Astrocyte of the spinal cord (primary cell): ENCODE measurements around the gene APBA2.

Experiments used
- DNase-seq: peaks from one replicate; pipeline ENCODE4 v3.0.0; 2011; ENCODE audit warnings: low read depth, low spot score
- H3K4me3 ChIP-seq: 2 replicates; pipeline ENCODE4 v1.5.1; 2011; ENCODE audit warnings: low read depth, mild to moderate bottlenecking, low read length, moderate library complexity
- in situ Hi-C: cut with HindIII; loops from 2 replicates; pipeline ENCODE4 v1.10.0; 2017; ENCODE audit warnings: low sequenced_read_pairs
- TF ChIP-seq, protein P1 (sequence below): IDR thresholded peaks from 2 replicates; pipeline ENCODE4 v1.5.1; 2012; ENCODE audit warnings: low read depth, mild to moderate bottlenecking, low read length, inconsistent platforms

The APBA2 gene

DNA sequence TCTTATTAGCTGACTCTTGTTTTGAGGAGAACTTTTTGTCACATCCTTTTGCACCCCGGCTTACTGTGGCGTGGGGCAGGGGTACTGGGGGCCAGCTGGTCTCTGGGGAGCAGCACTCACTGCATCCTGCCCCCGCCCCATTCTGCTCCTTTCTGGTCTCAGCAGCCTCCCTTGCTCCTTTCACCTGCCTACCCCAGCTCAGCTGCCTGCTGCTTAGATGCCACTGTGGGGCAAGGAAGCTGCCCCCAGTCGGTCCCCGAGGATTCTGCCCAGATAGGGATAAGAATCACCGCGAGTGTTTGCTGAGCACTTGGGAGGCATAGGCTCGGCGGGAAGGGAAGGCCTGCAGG lies 32.0 kb downstream of the APBA2 start:
- TF ChIP-seq, protein P1, sequence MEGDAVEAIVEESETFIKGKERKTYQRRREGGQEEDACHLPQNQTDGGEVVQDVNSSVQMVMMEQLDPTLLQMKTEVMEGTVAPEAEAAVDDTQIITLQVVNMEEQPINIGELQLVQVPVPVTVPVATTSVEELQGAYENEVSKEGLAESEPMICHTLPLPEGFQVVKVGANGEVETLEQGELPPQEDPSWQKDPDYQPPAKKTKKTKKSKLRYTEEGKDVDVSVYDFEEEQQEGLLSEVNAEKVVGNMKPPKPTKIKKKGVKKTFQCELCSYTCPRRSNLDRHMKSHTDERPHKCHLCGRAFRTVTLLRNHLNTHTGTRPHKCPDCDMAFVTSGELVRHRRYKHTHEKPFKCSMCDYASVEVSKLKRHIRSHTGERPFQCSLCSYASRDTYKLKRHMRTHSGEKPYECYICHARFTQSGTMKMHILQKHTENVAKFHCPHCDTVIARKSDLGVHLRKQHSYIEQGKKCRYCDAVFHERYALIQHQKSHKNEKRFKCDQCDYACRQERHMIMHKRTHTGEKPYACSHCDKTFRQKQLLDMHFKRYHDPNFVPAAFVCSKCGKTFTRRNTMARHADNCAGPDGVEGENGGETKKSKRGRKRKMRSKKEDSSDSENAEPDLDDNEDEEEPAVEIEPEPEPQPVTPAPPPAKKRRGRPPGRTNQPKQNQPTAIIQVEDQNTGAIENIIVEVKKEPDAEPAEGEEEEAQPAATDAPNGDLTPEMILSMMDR, result no peak
- in situ Hi-C loops, result no loop called here

DNA sequence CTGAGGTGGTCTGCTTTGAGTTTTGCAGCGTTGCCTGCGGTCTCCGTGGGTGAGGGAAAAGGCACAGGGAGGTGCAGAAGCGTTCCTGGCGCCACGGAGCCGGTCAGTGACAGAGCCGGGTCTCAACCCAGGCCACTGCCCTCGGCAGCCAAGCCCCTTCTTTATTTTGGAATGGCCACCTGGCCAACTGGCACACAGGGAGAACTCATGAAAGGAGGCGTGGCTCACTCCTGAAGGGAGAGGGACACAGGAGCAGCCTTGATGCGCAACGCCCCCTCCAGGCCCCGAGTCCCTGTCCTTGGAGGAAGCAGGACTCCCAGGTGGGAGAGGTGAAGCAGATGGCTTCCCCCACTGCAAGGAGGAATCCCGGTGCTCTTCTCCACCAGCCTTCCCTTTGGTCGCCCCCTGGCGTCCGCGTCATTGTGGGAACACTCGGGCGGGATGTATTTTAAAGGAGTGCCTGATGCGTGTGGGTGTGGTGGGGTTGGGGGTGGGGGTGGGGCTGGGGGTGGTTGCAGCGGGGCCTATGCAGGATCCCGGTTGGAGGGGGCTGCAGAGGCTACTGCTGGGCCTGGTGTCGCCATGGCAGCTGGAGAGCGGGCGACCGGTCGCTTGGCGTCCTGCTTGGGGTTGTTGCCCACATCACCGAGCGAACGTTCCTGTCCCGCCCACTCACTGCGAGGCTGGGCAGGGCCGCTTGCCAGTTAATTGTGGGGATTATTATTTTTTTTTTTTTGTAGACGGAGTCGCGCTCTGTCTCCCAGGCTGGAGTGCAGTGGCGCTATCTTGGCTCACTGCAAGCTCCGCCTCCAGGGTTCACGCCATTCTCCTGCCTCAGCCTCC lies 32.6 kb downstream of the APBA2 start:
- no peak for DNase-seq
- TF ChIP-seq, protein P1, result peak; percentile 9
- in situ Hi-C loops, result no loop called here
- no peak overlapping the region for H3K4me3 ChIP-seq

More for the DNA sequence above, 32.0 kb downstream of the APBA2 start:
- no peak overlapping the region for H3K4me3 ChIP-seq
- DNase-seq, result no peak

DNA sequence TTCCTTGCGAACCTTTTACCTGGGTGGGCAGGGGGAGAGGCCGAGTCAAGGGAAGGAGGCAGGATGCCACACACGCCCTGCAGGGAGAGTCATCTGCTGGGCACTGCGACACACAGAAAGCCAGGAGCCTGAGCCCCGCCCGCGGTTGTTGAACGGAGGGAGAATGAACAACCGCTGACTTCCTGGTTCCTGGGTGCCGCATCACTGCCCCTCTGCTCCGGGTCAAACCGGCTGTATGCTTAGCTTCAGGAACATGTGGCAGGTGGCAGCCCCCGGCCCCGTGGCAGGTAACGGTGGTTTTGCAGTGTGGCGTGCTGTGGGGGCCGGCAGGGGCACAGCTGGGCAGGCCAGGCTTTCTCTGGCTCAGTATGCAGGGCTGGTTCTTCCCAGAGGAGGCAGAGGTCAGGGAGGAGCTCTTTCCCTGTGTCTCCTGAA lies 33.4 kb downstream of the APBA2 start:
- TF ChIP-seq, protein P1, result no peak
- no peak for DNase-seq
- in situ Hi-C loops, result no loop called here
- H3K4me3 ChIP-seq, result no peak overlapping the region

DNA sequence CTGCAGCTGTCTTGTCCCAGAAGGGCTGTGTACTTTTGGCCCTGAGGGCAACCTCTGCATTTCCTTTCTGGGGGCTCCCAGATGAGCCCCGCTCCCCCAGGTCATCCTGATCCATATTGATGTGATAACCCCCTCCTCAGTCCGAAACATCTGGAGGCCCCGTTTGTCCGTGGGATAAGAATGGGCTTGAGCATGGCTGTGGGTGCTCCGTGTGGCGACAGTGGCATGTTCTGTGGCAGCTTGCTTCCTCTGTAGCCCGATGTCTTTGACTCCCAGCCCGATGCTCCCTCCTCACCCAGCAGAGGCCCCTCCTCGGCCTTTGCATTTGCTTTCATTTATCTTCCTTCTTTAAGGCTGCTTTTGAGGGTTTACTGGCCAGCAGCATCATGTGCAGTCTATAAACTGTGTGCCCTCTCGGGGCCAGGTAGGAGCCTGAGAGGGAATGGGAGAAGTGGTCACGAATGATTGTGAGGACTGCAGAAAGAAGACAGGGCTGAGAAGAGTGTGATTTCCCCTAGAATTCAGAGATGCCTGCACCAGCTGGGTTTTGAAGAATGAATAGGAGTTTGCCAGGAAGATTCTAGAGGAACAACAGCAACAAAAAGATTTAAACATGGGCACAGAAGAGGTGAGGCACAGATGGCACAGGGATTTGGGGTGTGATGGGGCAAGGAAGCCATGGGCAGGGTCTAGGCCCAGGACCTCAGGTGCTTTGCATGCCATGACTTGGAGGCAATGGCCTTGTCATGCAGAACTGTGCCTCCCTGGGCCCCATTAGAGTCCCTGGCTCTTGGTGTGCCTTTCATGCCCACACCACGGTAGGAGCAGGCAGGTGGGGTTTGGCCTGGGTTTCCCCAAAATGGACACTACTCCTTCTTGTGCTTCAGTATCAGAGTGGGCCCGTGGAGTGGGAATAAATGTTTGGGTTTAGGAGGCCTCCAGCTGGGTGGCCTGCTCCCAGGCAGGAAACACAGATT lies 34.2 kb downstream of the APBA2 start:
- no peak overlapping the region for H3K4me3 ChIP-seq
- in situ Hi-C loops, result no loop called here
- TF ChIP-seq, protein P1, result no peak
- no peak for DNase-seq

DNA sequence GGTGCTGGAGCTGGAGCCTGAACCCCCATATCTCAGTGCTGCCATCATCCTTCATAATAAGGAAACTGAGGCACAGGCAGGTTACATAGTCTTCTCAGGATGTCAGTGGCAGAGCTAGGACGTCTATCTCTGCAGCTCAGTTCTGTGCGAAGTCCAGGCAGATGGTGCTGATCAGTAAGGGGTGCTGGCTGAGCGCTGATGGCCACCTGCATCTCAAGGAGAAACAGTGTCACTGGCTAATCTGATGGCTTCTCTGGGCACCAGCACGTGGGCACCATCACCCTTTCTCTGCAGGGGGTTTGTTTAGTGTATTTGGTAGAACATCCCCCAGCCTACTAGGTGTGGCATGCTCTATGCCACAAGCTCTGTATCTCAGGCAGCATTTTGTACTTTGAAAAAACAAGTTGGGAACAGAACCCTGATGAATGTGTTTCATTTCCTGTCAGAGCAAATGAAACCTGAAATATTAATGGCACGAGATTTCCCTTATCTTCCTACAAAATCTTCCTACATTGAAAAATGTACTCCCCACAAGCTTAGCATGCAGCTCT lies 35.1 kb downstream of the APBA2 start:
- H3K4me3 ChIP-seq, result no peak overlapping the region
- DNase-seq, result no peak
- in situ Hi-C loops, result no loop called here
- TF ChIP-seq, protein P1, result no peak

DNA sequence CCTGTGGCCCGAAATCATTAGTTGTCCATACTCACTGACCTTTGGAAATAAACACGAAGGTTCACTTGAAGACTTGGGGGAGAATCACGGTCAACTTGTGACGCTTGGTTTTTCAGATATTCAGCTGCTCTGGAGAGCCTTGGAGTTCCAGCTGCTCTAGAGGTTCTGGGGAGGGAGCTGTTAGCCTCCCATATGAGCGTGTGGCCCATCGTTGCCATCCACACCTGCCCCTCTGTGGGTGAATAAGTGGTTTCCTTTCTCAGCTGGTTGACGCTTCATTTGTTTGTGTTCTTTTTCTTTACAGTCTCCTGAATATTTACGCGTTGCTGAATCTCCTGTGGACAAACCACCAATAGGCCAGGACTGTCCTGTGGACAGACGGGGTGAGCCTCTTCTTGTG lies 35.6 kb downstream of the APBA2 start:
- in situ Hi-C loops, result no loop called here
- TF ChIP-seq, protein P1, result no peak
- DNase-seq, result no peak
- no peak overlapping the region for H3K4me3 ChIP-seq
